ENCODE data around the gene CRYBG2. TPM values are rescaled to one million over a fixed set of nuclear protein-coding genes. Genes with fewer than 3 reads are reported as not detected.
A peak's percentile ranks its signal among the peaks of the same experiment; 100 is the strongest.

CRYBG2 gene
- total RNA-seq, 2 experiments from 2014 or later: 5.7 to 8.6 TPM

DNA sequence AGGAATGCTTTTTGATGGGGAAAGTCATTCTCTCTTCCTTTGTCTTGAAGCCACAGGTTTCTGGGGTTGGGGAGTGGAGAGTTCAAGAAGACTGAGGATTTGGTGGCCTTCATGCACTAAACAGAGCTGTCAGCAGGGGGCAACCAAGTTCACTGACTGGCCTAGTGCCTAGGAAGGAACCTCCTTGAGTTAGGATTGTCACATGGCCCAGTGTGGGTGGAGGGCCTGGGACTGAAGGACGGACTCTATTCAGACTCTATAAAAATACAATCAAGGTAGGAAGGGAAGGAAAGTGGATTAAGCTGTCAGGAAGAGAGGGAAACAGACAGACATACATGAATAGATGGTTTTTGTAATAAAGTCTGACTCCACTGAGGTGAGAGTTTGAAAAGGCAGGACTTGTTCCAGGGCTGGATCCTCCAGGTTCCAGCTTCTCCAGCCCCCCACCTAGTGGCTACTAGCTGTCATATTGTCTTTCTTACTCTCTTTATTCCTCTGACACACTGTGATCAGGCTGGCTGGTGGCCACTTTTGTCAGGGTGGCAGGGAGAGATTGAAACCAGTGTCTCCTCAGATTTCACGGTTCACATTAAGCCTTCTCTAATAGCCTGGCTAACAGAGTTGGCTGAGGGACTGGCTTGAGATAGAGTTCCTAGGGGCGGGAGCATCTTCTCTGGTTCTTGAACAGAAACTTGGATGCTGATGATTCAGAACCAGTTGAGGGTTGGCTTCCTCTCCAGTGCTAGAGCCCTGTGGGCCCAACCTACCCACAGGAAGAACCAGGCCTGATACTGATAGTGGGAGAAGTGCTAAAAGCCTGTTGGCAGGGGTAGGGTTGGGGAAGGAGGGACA, 78.1 kb downstream of the CRYBG2 start:
- Mint-ChIP-seq H3K4me1 (peaks cover 53% of the 10 kb centered on the region), H3K36me3 (peaks cover 52% of the 10 kb centered on the region), H3K27me3 (no peaks in the 10 kb centered on the region), H3K9me3 (ENCODE audit: low read depth) (no peaks in the 10 kb centered on the region), H3K27ac (peak overlapping the region; percentile 94), H3K4me3 (peak overlapping the region; percentile 39)
- ATAC-seq (peak; percentile 66), DNase-seq (peak; percentile 84)
- CTCF ChIA-PET: interaction anchor here (0.7 to 21.9 kb wide), 36 partner anchors 11 to 196 kb away, joined by 3 to 1010 read pairs (median 5); partner anchors contain the start of genes C1orf232, CD52, CEP85 and DHDDS

DNA sequence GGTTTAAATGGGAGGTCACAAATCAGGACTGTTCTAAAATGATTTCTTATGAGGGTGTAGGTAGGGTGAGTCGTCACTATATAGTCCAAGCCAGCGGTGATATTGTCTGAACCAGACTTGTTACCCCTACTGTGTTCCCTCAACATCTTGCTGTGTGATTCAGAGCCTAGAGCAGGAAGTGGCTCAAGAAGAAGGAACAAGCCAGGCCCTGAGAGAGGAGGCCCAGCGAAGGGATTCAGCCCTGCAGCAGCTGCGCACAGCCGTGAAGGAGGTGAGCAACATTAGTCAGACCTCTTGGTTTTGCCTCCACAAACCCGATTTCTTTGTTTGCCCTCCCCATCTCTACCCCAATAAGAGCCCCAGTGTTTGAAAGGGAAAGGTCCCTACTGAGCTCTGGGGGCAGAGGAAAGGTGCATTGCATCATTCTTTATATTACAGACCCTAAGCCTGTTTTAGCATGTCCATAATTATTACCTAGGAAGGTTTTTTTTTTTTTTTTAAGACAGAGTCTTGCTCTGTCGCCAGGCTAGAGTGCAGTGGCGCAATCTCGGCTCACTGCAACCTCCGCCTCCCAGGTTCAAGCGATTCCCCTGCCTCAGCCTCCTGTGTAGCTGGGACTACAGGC, 79.0 kb downstream of the CRYBG2 start:
- CTCF ChIA-PET: interaction anchor here (0.7 to 21.9 kb wide), 30 partner anchors 10 to 197 kb away, joined by 3 to 1010 read pairs (median 5); partner anchors contain the start of genes C1orf232, CD52, CEP85 and DHDDS
- peaks cover 53% of the 10 kb centered on the region for H3K4me1 Mint-ChIP-seq
- no peak overlapping the region for H3K4me3 Mint-ChIP-seq
- H3K36me3 Mint-ChIP-seq: peaks cover 54% of the 10 kb centered on the region
- DNase-seq (no peak), ATAC-seq (no peak)
- H3K27me3 Mint-ChIP-seq: no peaks in the 10 kb centered on the region
- H3K9me3 Mint-ChIP-seq (ENCODE audit: low read depth): no peaks in the 10 kb centered on the region
- H3K27ac Mint-ChIP-seq: peak overlapping the region; percentile 62

Other genes with a start within 250 kb of the CRYBG2 start
- 10 to 100 TPM; 18.3 to 20.2 TPM for gene PDIK1L, start 242.3 kb downstream of the CRYBG2 start, total RNA-seq
- not detected for gene FAM110D, start 195.1 kb downstream of the CRYBG2 start, total RNA-seq
- gene C1orf232, start 185.2 kb downstream of the CRYBG2 start, total RNA-seq: not detected
- 10 to 100 TPM; 40.1 to 48.1 TPM for gene ZNF593, start 184.2 kb downstream of the CRYBG2 start, total RNA-seq
- gene ZNF593OS, start 182.3 kb downstream of the CRYBG2 start, total RNA-seq: not detected
- 1 to 10 TPM; 1.4 to 1.5 TPM for gene CNKSR1, start 176.6 kb downstream of the CRYBG2 start, total RNA-seq
- gene CATSPER4, start 163.5 kb downstream of the CRYBG2 start, total RNA-seq: under 1 TPM in 1 of 2 experiments, not detected in 1; 0.15 TPM
- gene CEP85, start 119.9 kb downstream of the CRYBG2 start, total RNA-seq: 10 to 100 TPM; 42.0 to 56.3 TPM
- 100 to 1,000 TPM; 562 to 632 TPM for gene SH3BGRL3, start 74.0 kb downstream of the CRYBG2 start, total RNA-seq
- gene UBXN11, start 47.5 kb downstream of the CRYBG2 start, total RNA-seq: 10 to 100 TPM; 27.7 to 39.3 TPM
- 100 to 1,000 TPM; 951 to 971 TPM for gene CD52, start 36.2 kb downstream of the CRYBG2 start, total RNA-seq
- 10 to 100 TPM in 1 of 2 experiments, 1 to 10 TPM in 1; 7.0 to 26.3 TPM for gene ZNF683, start 18.6 kb upstream of the CRYBG2 start, total RNA-seq
- not detected for gene LIN28A, start 56.7 kb upstream of the CRYBG2 start, total RNA-seq
- 10 to 100 TPM; 49.2 to 54.0 TPM for gene DHDDS, start 78.2 kb upstream of the CRYBG2 start, total RNA-seq
- 100 to 1,000 TPM; 743 to 915 TPM for gene HMGN2, start 118.3 kb upstream of the CRYBG2 start, total RNA-seq
- 100 to 1,000 TPM; 158 to 181 TPM for gene RPS6KA1, start 175.6 kb upstream of the CRYBG2 start, total RNA-seq

Measured in activated CD8-positive, alpha-beta memory T cell treated with anti-CD3 and anti-CD28 coated beads, Interleukin-2, amount 10 ng/mL, durations not matched to agents 7 days and 5 days (primary cell).